ENCODE results near the gene ATP2B2.
A peak's percentile ranks its signal among the peaks of the same experiment; 100 is the strongest.

Gene ATP2B2

DNA sequence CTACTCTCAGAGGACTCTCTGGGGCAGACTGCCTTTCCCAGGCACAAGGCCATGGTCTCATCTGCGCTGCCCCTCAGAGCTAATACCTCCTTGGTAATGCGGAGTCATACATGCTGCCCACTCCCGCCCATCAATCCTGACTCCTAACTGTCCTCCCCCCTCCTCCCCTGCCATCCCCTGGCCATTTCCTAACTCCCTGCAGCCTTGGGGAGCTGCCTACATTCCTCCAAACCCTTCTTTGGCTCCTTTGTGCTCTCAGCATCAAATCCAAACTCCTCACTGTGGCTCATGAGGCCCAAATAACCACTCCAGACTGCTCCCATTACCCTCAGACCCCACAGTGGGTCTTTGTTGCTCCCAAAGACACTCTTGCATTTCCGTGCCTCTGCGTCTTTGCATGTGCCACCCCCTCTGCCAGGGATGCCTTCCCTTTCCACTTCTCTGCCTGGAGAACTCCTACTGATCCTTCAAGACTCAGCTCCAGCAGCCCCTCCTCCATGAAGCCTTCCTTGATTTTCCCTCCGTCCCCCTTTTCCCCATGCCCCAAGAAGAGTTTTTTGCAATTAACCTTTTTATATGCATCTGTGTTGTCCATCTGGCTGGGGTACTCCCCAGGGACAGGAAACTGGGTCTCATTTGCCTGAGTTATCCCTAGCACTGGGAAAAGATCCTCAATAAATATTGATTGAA is 5.5 kb upstream of the ATP2B2 start:
- no peak for DNase-seq

DNA sequence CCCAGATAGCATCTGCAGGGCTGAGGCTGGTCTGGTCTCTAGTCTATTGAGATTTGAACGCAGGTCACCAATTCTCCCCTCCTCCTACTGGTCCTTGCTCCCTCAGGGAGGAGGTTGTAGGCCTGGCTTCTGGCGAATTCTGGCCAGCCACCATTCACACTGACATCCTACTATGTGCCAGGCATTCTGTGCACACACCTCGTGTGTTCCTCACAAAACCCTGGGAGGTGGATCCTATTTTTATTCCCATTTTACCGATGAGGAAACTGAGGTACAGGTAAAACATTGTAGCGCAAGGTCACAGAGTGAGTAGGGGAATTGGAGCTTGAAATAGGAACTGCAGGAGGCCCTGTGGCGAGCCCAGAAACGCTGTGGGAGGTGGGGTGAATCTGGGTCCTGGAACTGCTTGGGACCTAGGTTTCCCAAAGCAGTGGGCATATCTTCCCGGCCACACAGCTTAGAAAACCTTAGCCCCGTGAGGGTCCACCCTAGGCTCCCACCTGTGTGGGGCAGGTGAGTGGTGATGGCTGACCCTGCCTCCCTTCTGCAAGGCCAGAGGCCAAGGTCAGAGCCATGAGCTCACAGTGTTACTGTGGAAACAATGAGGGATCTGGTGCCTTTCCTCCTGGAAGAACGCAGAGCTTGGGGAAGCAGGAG is 4.8 kb upstream of the ATP2B2 start:
- no peak for DNase-seq

DNA sequence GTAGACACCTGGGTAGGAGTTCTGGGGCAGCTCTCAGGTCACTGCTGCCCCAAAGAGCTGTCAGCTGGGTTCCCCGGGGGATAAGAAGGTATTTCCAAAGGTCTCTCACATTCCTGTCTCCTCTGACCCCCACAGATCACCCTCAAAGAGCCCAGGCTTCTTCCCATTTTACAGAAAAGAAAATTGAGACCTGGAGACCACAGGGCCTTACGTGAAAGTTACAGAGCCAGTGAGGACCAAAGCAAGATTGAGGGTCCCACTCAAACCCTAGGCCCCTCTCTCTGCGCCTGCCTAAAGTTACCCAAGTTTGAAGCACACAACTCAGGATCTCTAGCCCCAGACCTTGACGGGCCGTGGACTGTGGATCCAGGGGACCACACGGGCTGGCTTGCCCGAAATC is 3.9 kb upstream of the ATP2B2 start:
- DNase-seq, result no peak

- no peak for DNase-seq
Observed at GRCh38 chr3:10508619-10509260, 3.4 kb upstream of the ATP2B2 start.

GRCh38 chr3:10508235-10508618 is 2.8 kb upstream of the ATP2B2 start:
- no peak for DNase-seq

GRCh38 chr3:10507331-10507730 is 1.9 kb upstream of the ATP2B2 start:
- no peak for DNase-seq

GRCh38 chr3:10506696-10507095 is 1.3 kb upstream of the ATP2B2 start:
- no peak for DNase-seq

DNA sequence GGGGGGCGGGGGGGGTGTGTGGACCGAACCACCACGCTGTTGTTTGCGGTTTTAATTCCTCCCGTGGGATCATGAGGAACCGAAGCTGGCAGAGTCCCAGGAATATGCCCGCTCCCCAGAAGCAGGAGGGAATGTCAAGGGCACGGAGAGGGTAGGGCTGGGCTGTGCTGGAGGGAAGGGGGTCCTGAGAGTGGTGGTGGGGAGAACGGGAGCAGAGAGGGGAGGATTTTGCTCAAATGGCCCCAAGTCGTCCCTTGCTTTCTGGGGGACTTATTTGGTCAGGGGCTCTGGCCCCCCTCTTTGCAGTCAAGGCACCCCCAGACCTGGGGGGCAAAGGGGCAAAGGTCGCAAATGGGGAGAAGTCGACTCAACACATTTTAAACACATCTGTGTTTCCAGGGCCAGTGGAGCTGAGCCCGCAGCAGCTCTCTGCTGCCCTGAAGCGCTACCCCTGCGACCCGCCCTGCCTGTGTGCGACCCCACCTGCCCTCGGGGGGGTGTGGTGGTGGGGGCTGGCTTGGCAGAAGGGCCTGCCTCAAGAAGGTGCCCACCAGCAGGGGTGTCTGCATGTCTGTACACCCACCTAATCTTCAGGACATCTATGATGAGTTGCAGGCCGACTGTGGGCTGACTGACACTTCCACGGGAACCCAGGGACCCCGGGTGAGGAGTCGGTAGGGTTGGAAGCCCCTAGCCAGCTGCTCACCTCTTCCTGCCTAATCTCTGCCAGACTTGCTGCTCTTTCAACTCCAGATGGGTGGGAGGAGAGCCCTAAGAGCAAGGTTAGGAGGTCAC is 602 bp upstream of the ATP2B2 start:
- DNase-seq, result no peak

DNA sequence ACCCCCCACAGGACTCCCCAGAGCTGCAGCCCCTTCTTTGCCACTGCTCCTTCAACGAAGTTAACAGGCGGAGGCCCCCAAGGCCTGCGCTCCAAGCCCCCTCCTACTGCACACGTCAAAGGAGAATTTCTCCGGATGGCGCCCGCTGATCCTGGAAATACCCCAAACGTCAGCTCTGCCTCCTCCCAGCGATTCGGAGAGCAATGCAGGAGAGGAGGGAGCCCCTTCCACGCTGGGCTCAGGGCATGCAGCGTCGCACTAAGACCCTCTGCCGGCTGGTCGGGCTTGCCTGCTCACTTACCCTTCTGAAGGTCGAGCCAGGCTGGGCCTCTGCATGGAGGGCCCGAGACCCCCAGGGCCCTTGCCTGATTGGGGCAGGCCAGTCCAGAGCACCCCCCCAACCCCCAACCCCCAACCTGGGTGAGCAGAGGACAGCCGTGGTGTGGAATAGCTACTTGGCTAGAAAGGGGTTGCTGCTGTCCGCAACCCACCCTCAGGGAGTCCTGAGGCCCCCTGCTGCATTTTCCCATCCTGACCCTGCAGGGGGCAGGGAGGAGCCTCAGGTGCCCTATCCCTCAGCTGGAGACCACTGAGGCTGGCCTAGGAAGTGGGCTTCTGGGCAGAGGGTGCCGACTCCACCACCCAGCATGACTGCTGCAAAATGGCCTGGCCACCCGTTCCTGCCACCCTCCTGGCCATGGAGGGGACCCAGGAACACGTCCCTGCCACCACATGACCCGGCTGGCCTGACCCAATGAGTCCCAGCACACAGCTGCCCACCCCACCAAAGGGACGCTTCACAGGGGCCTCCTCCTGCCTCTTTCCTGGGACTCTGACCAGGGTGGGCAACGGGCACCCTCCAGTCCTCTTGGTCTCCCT is 976 bp downstream of the ATP2B2 start:
- no peak for DNase-seq

DNA sequence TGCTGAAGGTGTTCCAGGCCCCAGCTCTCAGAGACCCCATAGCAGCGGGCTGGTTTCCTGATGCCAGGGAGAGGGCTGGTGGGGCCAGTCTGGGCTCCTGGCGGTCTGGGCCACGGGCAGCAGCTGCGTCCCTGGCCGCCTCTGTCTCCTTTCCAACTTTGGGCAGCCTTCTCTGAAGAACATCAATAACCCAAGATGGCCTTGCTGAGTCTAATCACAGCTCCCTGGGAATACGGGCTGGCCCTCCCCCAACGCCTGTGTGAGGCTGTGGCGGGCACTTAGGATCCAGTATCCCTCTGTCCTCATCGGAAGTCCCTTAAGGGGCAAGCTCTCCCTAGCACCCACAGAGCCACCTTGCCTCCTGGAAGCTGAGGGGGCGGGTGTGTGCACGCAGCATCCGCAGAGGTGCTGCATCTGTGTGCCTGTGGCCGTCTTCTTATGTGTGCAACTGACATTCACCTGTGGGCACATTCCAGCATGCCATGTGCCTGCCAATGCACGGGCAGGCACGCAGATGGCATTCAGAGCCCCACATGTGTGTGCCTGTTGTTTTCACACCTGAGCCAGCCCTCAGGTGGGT is 2.1 kb downstream of the ATP2B2 start:
- DNase-seq, result no peak

DNA sequence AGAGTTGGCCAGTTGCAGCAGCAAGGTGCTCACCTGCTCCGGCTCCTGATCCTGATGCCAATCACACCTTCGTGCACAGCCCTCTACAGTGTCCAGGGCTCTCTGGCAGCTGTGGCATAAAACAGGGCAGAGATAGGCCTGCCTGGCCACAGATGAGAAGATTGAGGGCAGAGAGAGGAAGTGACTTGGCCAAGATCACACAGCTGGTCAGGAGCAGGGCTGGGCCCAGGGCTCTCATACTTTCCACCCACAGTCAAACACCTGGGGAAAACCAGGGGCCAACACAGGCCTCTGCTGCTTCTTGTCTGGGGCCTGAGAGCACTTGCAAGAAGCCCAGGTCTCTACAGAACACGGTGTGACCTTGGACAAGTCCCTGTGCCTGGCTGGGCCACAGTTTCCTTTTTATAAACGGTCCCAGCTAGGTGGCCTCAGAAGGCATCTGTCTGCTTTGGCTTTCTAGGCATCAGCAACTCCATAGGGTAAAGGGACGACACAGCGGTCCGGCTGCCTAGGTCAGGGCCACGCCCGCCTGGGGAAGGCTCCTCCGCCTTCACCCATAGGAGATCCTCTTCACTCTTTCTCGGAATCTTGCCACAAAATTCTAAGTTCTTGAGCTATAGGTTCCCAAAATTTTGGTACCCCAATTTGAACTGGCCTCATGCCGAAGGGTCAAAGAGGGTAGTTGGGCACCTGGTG is 3.1 kb downstream of the ATP2B2 start:
- no peak for DNase-seq

DNA sequence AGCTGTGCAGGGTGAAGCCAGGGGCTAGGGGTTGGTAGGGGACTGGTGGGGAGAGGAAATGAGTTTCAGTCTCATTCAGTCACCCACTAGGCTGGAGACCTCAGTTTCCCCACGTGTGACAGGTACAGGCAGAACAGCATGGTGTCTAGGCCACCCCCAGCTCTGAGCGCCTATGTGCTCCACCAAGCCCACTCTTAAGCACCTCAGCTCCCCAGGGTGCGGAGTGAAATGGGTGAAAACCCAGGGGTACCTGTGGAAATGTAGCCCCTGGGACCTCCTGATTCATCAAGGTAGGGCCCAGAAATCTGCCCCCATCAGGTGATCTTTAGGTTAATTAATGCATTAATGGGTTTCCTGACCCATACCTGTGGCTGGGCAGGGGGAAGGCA is 3.7 kb downstream of the ATP2B2 start:
- DNase-seq, result no peak

DNA sequence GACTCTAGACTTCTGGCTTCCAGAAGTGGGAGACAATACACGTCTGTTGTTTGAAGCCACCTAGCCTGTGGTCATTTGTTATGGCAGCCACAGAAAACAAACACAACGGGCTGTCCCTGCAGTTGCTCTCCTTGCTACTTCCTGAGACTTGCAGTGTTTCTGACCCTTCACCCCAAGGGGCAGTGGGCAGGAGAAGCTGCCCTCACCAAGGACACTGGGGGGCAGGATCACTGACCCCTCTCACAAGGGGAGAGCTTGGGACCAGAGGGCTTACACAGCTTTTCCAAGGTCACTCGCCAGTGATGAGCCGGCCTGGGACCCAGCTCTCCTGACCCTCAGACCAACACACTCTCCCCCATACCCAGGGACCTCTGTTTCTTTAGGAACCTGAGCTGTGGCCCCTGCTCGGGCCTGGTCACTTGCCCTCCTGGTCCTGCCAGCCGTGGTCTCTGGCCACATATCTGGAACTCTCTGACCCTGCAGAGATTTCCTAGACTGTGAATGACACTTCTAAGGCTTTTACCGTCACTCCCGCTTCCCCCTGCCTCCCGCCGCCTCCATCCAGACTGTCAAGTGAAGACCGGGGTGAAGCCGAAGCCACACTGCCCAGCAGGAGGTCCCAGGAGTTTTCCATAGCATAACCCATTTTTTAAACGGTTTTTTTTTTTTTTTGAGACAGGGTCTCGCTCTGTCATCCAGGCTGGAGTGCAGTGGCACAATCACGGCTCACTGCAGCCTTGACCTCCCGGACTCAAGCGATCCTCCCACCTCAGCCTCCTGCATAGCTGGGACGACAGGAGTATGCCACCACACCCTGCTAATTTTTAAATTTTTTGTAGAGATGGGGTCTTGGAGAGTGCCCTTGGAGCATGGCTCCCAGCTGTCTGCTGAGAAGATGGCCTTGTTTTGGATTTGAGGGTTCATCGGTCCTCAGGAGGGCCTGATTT is 4.4 kb downstream of the ATP2B2 start:
- no peak for DNase-seq

DNA sequence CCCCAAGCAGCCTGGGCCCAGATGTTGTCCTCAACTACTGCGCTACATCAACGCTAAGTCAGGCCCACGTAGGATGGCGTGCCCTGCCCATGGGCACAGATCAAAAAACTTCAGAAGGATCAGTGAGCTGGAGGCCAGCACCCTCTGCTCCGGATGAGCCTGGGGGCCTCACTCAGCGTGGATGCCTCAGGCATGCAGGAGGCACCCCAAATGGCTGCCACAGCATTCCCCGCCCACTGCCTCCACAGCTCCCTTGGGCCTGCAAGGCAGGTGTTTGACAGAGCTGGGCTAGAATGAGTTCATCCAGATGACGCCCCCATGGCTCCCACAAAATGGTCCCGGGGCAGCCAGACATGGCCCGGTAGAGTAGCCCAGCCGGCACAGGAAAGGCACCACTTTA is 7.1 kb downstream of the ATP2B2 start:
- DNase-seq, result no peak

DNA sequence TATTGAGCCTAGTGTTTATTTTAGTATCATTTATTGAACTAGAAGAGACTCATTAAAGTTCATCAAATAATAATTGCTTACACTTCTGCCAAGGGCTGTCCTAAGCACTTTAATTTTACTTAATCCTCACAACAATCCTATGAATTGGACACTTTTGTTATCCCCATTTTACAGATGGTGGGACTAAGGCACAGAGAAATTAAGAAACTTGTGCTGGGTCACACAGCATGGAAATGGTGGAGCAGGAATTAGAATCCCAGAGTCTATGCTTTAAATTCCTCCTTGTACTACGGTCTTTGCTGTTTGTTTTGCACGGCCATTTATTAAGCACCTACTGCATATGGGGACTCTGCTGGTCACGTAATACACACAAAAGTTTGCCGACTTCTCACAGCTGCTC is 7.9 kb downstream of the ATP2B2 start:
- no peak for DNase-seq

DNA sequence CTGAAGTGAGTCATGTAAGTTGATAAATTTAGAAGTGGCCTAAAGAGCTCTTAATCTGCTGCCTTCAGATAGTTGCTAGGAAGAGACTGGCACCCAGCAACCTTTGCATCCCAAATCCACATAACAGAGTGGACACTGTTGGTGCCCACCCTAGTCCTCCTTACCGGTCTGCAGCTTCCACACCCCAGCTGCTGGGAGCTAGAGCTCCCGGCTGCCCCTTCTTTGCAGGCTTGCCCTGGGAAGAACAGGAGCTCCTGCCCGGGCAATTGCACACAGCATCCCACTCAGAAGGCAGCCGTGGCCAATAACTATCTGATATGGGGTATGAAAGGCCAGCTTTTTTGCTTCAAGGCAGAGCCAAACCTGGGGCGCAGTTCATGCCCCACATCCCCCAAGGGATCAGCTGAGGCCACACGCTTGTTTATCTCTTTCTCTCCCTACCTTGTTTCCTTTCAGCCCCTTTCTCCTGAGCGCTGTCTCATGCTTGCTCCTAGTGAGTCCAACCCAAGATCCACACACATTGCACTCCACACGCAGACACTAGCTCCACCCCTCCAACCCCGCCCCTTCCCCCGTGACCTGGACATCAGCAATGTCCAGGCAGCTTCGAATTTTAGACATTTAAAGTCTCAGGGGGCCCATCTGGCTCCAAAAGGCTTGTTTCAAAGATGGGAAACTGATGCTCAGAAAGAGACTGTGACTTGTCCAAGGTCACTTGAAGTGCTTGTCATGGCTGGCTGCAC is 9.1 kb downstream of the ATP2B2 start:
- no peak for DNase-seq

GRCh38 chr3:10495614-10496013 is 9.8 kb downstream of the ATP2B2 start:
- DNase-seq, result no peak

DNA sequence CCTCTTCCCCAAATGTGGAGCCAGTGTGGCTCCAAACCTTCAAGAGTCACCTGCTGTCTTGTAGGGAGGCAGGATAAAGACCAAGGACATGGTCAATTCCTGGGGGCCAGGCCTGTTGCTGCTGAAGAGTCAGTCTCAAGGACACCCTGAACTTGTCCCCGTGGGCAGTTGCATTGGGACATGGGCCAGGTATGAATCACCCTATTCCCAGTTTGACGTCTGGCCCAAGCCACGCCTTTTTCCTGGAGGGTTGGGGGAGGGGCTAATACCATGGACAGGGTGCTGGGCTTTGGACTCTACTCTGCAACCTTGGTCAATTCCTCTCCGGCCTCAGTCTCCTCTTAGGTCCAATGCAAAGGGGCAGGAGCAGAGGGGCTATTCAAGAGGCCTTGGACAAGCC is 10.4 kb downstream of the ATP2B2 start:
- DNase-seq, result peak; percentile 8

GRCh38 chr3:10494180-10494579 is 11.2 kb downstream of the ATP2B2 start:
- no peak for DNase-seq

GRCh38 chr3:10493202-10493589 is 12.2 kb downstream of the ATP2B2 start:
- DNase-seq, result no peak

Measured in GOT3 (cell line).